ENCODE measurements around the gene PAGR1. TPM values are rescaled to one million over a fixed set of nuclear protein-coding genes. Genes with fewer than 3 reads are reported as not detected.

PAGR1 gene
- total and polyA plus RNA-seq, 7 donors: 9.4 to 36.8 (median 14.2) TPM

GRCh38 chr16:29802416-29802935, 13.5 kb upstream of the PAGR1 start:
- Histone ChIP-seq H3K4me1 (peaks cover 15% of the 10 kb centered on the region), H3K27ac (peak overlapping the region; percentile 16), H3K27me3 (ENCODE audit: insufficient read depth in 3 of 3, low read length in 2 of 3) (no peaks in the 10 kb centered on the region), H3K9me3 (no peaks in the 10 kb centered on the region), H3K4me3 (no peak overlapping the region), H3K36me3 (ENCODE audit: insufficient read depth in 1 of 2, low read depth in 1 of 2) (peaks cover 0 to 25% of the 10 kb centered on the region in 2 donors)
- no peak for DNase-seq
- TF ChIP-seq CTCF (IDR thresholded peaks at IDR 0.05): no peak
- WGBS, 3 donors: 93 to 95% (median 94%) methylated on average over 8 of the region's 8 CpGs
- ATAC-seq: no peak
- intact Hi-C loops (cut with DNase I): no loop called here

GRCh38 chr16:29804020-29804419, 11.9 kb upstream of the PAGR1 start:
- H3K9me3 ChIP-seq: no peaks in the 10 kb centered on the region
- H3K36me3 ChIP-seq (ENCODE audit: insufficient read depth in 1 of 2, low read depth in 1 of 2): peaks cover 0 to 19% of the 10 kb centered on the region in 2 donors
- no peaks in the 10 kb centered on the region for H3K27me3 ChIP-seq (ENCODE audit: insufficient read depth in 3 of 3, low read length in 2 of 3)
- DNase-seq: no peak
- H3K4me3 ChIP-seq: peak overlapping the region; percentile 80
- TF ChIP-seq CTCF (IDR thresholded peaks at IDR 0.05): no peak
- H3K4me1 ChIP-seq: peaks cover 31% of the 10 kb centered on the region
- no peak for ATAC-seq
- H3K27ac ChIP-seq: peak overlapping the region; percentile 97
- intact Hi-C loops (cut with DNase I): no loop called here
- 66 to 74% (median 70%) methylated on average over 8 of the region's 8 CpGs for WGBS, 3 donors

GRCh38 chr16:29804455-29805231, 11.3 kb upstream of the PAGR1 start:
- ATAC-seq (peak; percentile 6 to 61 (median 44)), DNase-seq (peak; percentile 35 to 80)
- intact Hi-C loops (cut with DNase I): loop anchor here in 1 of 2 donors (5.0 kb wide), 1 partner anchor 207 kb away; no protein-coding TSS in a partner anchor
- Histone ChIP-seq H3K27me3 (ENCODE audit: insufficient read depth in 3 of 3, low read length in 2 of 3) (no peaks in the 10 kb centered on the region), H3K27ac (peak overlapping the region; percentile 97), H3K36me3 (ENCODE audit: insufficient read depth in 1 of 2, low read depth in 1 of 2) (peaks cover 0 to 19% of the 10 kb centered on the region in 2 donors), H3K4me1 (peaks cover 37% of the 10 kb centered on the region), H3K4me3 (peak overlapping the region; percentile 80), H3K9me3 (no peaks in the 10 kb centered on the region)
- 1 to 3% (median 2%) methylated on average over 18 to 26 of the region's 26 CpGs for WGBS, 3 donors
- no peak for TF ChIP-seq CTCF (IDR thresholded peaks at IDR 0.05)

DNA sequence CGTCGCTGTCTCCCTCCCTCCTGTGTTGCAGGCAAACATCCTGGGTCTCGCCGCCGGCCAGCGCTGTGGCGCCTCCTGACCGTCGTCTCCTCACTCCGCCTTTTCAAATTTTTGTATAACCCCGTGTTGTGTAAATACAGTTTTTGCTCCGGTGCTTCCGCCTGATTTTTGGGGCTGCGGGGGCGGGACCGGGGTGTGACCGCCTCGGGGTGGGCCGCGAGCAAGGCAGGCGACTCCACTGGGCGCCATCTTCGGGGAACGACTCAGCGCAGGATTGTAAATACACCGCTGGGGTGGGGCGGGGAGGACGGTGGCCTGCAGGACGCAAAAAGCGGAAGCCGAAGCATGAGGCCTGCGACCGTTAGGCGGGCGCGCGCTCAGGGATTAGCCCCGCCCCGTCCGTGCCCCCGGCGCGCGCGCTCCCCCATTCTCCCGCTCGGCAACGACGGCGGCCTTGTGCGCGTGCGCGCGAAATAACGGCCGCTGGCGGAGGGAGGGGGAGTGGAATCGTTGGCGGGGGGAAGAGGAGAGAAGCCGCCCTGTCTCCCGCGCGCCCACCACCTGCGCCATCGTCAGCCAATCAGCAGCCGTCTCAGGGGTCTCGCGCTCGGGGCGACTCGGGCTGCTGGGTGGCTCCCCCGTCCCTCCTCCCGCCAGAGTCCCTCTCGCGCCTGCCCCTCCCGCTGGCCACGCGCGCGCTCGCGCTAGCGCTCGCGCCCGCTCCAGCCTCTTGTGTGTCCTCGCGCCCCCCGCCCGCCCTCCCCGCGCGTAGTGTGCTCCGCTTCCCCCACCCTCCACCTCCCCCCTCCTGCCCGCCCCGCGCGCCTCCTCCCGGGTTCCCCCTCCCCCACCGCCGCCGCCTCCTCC, 10.5 kb upstream of the PAGR1 start:
- ATAC-seq: peak; percentile 88 to 90 (median 90)
- Histone ChIP-seq H3K27ac (peak overlapping the region; percentile 97), H3K4me1 (peaks cover 44% of the 10 kb centered on the region), H3K36me3 (ENCODE audit: insufficient read depth in 1 of 2, low read depth in 1 of 2) (peaks cover 0 to 19% of the 10 kb centered on the region in 2 donors), H3K27me3 (ENCODE audit: insufficient read depth in 3 of 3, low read length in 2 of 3) (no peaks in the 10 kb centered on the region), H3K9me3 (no peaks in the 10 kb centered on the region), H3K4me3 (peak overlapping the region; percentile 80)
- 0 to 1% (median 0%) methylated on average over 45 to 100 of the region's 103 CpGs for WGBS, 3 donors
- intact Hi-C loops (cut with DNase I): loop anchor here in 1 of 2 donors (5.0 kb wide), 1 partner anchor 208 kb away; no protein-coding TSS in a partner anchor
- peak; percentile 98 to 99 for DNase-seq
- no peak for TF ChIP-seq CTCF (IDR thresholded peaks at IDR 0.05)

Data from psoas muscle (tissue), 8 donors.